ENCODE data around the gene PADI3.

- no peak for TF ChIP-seq POLR2A (IDR thresholded peaks at IDR 0.05)
- TF ChIP-seq, protein P1, sequence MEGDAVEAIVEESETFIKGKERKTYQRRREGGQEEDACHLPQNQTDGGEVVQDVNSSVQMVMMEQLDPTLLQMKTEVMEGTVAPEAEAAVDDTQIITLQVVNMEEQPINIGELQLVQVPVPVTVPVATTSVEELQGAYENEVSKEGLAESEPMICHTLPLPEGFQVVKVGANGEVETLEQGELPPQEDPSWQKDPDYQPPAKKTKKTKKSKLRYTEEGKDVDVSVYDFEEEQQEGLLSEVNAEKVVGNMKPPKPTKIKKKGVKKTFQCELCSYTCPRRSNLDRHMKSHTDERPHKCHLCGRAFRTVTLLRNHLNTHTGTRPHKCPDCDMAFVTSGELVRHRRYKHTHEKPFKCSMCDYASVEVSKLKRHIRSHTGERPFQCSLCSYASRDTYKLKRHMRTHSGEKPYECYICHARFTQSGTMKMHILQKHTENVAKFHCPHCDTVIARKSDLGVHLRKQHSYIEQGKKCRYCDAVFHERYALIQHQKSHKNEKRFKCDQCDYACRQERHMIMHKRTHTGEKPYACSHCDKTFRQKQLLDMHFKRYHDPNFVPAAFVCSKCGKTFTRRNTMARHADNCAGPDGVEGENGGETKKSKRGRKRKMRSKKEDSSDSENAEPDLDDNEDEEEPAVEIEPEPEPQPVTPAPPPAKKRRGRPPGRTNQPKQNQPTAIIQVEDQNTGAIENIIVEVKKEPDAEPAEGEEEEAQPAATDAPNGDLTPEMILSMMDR (IDR thresholded peaks at IDR 0.05), result no peak
- no peak for TF ChIP-seq POLR2AphosphoS5 (IDR thresholded peaks at IDR 0.05)
Observed at GRCh38 chr1:17207046-17207445, 41.9 kb upstream of the PADI3 start.
